ENCODE measurements around the gene PITX1.

Gene PITX1

GRCh38 chr5:135035678-135036030, 1.6 kb upstream of the PITX1 start:
- H3K4me2 ChIP-seq (ENCODE audit: low read length) = no peak overlapping the region
- H3K36me3 ChIP-seq (ENCODE audit: insufficient read depth, low read length) = peaks cover 4% of the 10 kb centered on the region
- no peaks in the 10 kb centered on the region for H3K9me3 ChIP-seq (ENCODE audit: low read length)
- H3K9me2 ChIP-seq (ENCODE audit: low read depth, low read length) = no peaks in the 10 kb centered on the region
- H2AFZ ChIP-seq (ENCODE audit: low read length) = no peak overlapping the region
- no peaks in the 10 kb centered on the region; the same call in 1 of the 2 replicates for H3K27me3 ChIP-seq (ENCODE audit: insufficient read depth, low read length)
- no peak overlapping the region for H3K9ac ChIP-seq (ENCODE audit: low read length)
- TF ChIP-seq, protein P1, sequence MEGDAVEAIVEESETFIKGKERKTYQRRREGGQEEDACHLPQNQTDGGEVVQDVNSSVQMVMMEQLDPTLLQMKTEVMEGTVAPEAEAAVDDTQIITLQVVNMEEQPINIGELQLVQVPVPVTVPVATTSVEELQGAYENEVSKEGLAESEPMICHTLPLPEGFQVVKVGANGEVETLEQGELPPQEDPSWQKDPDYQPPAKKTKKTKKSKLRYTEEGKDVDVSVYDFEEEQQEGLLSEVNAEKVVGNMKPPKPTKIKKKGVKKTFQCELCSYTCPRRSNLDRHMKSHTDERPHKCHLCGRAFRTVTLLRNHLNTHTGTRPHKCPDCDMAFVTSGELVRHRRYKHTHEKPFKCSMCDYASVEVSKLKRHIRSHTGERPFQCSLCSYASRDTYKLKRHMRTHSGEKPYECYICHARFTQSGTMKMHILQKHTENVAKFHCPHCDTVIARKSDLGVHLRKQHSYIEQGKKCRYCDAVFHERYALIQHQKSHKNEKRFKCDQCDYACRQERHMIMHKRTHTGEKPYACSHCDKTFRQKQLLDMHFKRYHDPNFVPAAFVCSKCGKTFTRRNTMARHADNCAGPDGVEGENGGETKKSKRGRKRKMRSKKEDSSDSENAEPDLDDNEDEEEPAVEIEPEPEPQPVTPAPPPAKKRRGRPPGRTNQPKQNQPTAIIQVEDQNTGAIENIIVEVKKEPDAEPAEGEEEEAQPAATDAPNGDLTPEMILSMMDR (IDR thresholded peaks at IDR 0.05; ENCODE audit: low read length) = no peak
- no peak for TF ChIP-seq EZH2 (IDR thresholded peaks at IDR 0.05; ENCODE audit: borderline replicate concordance, low read length)
- no peaks in the 10 kb centered on the region for H3F3A ChIP-seq (ENCODE audit: insufficient read depth, low read length)
- no peak overlapping the region for H3K4me3 ChIP-seq (ENCODE audit: low read depth, low read length, poor library complexity, severe bottlenecking)
- H3K27ac ChIP-seq (ENCODE audit: low read depth, low read length, poor library complexity, severe bottlenecking) = no peak overlapping the region
- peaks cover 34% of the 10 kb centered on the region for H3K4me1 ChIP-seq (ENCODE audit: insufficient read depth, low read length, severe bottlenecking)
- H4K20me1 ChIP-seq (ENCODE audit: insufficient read depth, low read length) = no peaks in the 10 kb centered on the region
- H3K79me2 ChIP-seq (ENCODE audit: insufficient read depth, low read length) = peaks cover 24% of the 10 kb centered on the region

- H3K4me3 ChIP-seq (ENCODE audit: low read depth, low read length, poor library complexity, severe bottlenecking) = peak overlapping the region; percentile 98
- no peak overlapping the region for H2AFZ ChIP-seq (ENCODE audit: low read length)
- TF ChIP-seq, protein P1 (IDR thresholded peaks at IDR 0.05; ENCODE audit: low read length) = no peak
- no peak for TF ChIP-seq EZH2 (IDR thresholded peaks at IDR 0.05; ENCODE audit: borderline replicate concordance, low read length)
- H3K9me3 ChIP-seq (ENCODE audit: low read length) = no peaks in the 10 kb centered on the region
- H4K20me1 ChIP-seq (ENCODE audit: insufficient read depth, low read length) = no peaks in the 10 kb centered on the region
- no peaks in the 10 kb centered on the region; the same call in 1 of the 2 replicates for H3K27me3 ChIP-seq (ENCODE audit: insufficient read depth, low read length)
- H3K27ac ChIP-seq (ENCODE audit: low read depth, low read length, poor library complexity, severe bottlenecking) = peak overlapping the region; percentile 58
- no peaks in the 10 kb centered on the region for H3F3A ChIP-seq (ENCODE audit: insufficient read depth, low read length)
- H3K9me2 ChIP-seq (ENCODE audit: low read depth, low read length) = no peaks in the 10 kb centered on the region
- H3K4me1 ChIP-seq (ENCODE audit: insufficient read depth, low read length, severe bottlenecking) = peaks cover 30% of the 10 kb centered on the region
- H3K36me3 ChIP-seq (ENCODE audit: insufficient read depth, low read length) = peaks cover 9% of the 10 kb centered on the region
- peak overlapping the region; percentile 66; the same call in 1 of the 2 replicates for H3K9ac ChIP-seq (ENCODE audit: low read length)
- H3K4me2 ChIP-seq (ENCODE audit: low read length) = peak overlapping the region; percentile 87
- peaks cover 29% of the 10 kb centered on the region for H3K79me2 ChIP-seq (ENCODE audit: insufficient read depth, low read length)
Observed at GRCh38 chr5:135034963-135035677, 1.1 kb upstream of the PITX1 start.

GRCh38 chr5:135034236-135034962, 371 bp upstream of the PITX1 start:
- peaks cover 28% of the 10 kb centered on the region for H3K4me1 ChIP-seq (ENCODE audit: insufficient read depth, low read length, severe bottlenecking)
- H3K4me3 ChIP-seq (ENCODE audit: low read depth, low read length, poor library complexity, severe bottlenecking) = peak overlapping the region; percentile 98
- no peak for TF ChIP-seq EZH2 (IDR thresholded peaks at IDR 0.05; ENCODE audit: borderline replicate concordance, low read length)
- TF ChIP-seq, protein P1 (IDR thresholded peaks at IDR 0.05; ENCODE audit: low read length) = no peak
- H3K36me3 ChIP-seq (ENCODE audit: insufficient read depth, low read length) = peaks cover 12% of the 10 kb centered on the region
- H3K79me2 ChIP-seq (ENCODE audit: insufficient read depth, low read length) = peaks cover 36% of the 10 kb centered on the region
- no peaks in the 10 kb centered on the region; the same call in 1 of the 2 replicates for H3F3A ChIP-seq (ENCODE audit: insufficient read depth, low read length)
- no peaks in the 10 kb centered on the region for H4K20me1 ChIP-seq (ENCODE audit: insufficient read depth, low read length)
- H3K4me2 ChIP-seq (ENCODE audit: low read length) = peak overlapping the region; percentile 87
- peak overlapping the region; percentile 98 for H3K9ac ChIP-seq (ENCODE audit: low read length)
- no peaks in the 10 kb centered on the region for H3K9me3 ChIP-seq (ENCODE audit: low read length)
- H3K27me3 ChIP-seq (ENCODE audit: insufficient read depth, low read length) = no peaks in the 10 kb centered on the region; the same call in 1 of the 2 replicates
- no peak overlapping the region for H2AFZ ChIP-seq (ENCODE audit: low read length)
- H3K27ac ChIP-seq (ENCODE audit: low read depth, low read length, poor library complexity, severe bottlenecking) = peak overlapping the region; percentile 58
- H3K9me2 ChIP-seq (ENCODE audit: low read depth, low read length) = no peaks in the 10 kb centered on the region
